ENCODE data around the gene HPGDS.

The HPGDS gene

DNA sequence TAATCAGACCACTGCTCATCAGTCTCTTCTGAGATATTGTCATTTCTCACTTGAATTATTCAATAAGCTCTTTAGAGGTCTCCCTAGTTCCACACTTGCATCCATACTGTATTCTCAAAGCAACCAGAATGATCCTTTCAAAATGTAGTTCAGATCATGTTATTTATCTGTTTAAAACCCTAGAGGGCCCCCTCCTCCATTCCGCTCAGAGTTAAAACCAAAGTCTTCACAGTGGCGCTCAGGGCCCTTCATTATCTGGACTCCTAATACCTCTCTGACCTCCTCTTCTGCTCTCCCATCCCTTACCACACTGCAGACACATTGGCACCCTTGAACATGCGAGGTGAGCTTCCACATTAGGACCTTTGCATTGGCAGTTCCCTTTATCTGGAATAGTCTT, 32.7 kb upstream of the HPGDS start:
- TF ChIP-seq, protein P1, sequence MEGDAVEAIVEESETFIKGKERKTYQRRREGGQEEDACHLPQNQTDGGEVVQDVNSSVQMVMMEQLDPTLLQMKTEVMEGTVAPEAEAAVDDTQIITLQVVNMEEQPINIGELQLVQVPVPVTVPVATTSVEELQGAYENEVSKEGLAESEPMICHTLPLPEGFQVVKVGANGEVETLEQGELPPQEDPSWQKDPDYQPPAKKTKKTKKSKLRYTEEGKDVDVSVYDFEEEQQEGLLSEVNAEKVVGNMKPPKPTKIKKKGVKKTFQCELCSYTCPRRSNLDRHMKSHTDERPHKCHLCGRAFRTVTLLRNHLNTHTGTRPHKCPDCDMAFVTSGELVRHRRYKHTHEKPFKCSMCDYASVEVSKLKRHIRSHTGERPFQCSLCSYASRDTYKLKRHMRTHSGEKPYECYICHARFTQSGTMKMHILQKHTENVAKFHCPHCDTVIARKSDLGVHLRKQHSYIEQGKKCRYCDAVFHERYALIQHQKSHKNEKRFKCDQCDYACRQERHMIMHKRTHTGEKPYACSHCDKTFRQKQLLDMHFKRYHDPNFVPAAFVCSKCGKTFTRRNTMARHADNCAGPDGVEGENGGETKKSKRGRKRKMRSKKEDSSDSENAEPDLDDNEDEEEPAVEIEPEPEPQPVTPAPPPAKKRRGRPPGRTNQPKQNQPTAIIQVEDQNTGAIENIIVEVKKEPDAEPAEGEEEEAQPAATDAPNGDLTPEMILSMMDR (conservative IDR thresholded peaks at IDR 0.05; ENCODE audit: low read length), result no peak
- no peak for DNase-seq (ENCODE audit: low read depth)
- H3K4me3 ChIP-seq (ENCODE audit: low read length), result no peak overlapping the region

DNA sequence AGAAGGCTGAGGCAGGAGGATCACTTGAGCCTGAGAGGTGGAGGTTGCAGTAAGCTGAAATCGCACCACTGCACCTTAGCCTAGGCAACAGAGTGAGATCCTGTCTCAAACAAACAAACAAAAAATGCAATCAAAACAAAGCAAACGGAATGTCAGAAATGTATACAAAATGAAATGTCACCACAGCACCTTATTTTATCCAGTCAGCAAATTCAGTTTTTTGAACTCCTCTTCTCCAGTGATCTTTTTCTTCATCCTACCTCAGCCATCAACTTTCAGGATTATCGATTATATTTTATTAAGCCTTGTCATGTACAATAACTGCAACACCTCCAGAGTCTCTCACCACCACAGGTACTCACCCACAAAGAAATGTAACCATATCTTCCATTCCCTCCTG, 31.1 kb upstream of the HPGDS start:
- DNase-seq (ENCODE audit: low read depth), result no peak
- TF ChIP-seq, protein P1 (conservative IDR thresholded peaks at IDR 0.05; ENCODE audit: low read length), result no peak
- no peak overlapping the region for H3K4me3 ChIP-seq (ENCODE audit: low read length)

DNA sequence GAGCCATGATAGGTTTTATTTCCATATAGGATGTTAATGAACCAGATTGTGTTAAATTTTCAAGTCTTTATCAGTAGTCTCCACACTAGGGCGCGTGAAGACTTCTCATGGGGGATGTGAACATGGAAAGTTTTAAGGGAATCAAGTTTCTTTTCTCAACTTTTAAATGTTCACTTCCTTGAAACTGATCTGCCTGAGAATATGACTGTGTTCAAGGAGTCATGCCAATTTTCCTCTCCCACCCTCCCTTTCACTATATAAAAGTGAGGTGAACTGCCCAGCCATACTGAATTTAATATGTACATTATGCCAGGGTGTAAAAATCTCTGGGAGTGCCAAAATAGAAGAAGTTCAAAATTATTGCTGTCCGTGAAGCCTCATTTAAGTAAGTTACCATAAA, 30.4 kb upstream of the HPGDS start:
- TF ChIP-seq, protein P1 (conservative IDR thresholded peaks at IDR 0.05; ENCODE audit: low read length), result no peak
- H3K4me3 ChIP-seq (ENCODE audit: low read length), result no peak overlapping the region
- DNase-seq (ENCODE audit: low read depth), result no peak

DNA sequence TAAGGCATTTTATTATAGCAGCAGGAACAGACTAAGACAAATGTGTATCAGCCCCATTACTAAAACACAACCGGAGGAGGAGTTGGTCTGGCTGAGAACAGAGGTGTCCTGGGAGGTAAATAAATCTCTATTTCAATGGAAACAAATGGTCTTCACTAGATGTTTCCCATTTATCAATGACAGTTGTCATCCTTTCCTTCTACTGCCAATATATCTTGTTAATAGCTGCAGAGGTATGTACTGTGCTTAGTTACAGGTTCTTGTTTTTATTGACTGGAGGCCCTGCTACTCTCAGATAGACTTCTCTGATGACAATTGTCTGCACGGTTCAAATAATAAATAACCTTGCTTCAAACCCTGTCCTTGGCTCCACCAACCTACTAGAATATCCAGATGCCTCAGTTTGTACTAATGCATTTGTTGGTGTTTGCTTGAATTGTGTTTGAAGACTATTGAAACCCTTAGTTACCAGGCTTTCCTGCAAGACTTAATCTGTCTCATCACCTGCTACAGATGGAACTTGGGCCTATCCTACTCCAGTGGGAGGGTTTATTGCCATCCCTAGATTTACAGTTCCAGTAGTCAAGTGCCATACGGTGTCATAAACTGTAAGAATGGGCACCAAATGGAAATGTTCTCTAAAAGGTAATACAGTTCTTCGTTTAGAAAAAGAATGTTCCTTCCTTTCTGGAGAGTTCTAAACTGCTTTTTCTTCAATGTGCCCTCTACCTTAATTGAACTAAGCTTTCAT, 29.8 kb upstream of the HPGDS start:
- TF ChIP-seq, protein P1 (conservative IDR thresholded peaks at IDR 0.05; ENCODE audit: low read length), result no peak
- DNase-seq (ENCODE audit: low read depth), result no peak
- no peak overlapping the region for H3K4me3 ChIP-seq (ENCODE audit: low read length)

DNA sequence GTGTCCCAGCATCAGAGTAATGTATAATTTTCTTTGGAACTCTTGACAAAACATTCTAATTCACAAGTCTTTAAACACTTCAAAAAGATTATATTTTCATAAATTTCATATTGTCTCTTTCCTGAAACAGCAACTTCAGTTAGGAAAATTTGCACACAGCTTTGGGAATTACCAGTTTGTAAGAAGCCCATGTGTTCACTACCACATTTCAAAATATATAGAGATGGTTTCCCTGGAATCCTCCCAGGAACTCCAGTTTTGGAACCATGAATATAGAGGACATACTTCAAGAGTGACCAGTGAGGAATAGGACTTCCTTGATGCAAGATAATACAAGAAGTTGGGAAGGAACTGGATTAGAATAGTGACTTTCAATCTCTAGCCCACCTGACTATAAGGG, 28.7 kb upstream of the HPGDS start:
- no peak overlapping the region for H3K4me3 ChIP-seq (ENCODE audit: low read length)
- TF ChIP-seq, protein P1 (conservative IDR thresholded peaks at IDR 0.05; ENCODE audit: low read length), result no peak
- DNase-seq (ENCODE audit: low read depth), result no peak

DNA sequence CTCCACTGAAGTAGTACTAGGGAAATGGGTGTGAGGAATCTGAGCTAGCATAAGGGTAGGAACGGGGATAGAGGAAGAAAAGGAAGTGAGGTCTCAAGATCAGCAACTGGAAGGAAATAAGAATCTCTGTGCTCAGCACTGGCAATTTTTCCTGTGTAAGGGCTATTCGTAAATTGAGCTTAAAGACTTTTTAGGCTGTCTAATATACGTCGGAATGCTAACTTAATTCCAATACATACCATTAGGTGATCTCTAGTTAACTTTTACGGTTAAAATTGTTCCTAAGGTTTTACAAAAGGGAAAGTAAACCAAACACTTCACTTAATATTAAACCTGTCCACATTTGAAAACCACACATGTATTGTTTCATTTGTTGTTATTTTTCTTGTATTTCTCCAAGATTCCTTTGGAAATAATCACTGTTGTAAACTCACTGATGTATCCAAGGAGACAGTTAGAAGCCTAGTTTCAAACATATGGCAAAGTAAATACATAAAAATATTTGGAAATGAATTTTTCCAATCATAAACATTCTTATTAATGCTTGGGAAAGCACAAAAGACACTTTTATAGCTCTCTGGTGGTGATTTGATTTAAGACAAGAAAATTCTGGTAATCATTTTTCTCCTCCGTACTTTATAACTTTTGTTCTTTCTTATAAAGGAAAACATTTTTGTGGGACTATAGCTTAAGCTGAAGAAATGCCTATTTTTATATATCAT, 28.1 kb upstream of the HPGDS start:
- DNase-seq (ENCODE audit: low read depth), result no peak
- H3K4me3 ChIP-seq (ENCODE audit: low read length), result no peak overlapping the region
- TF ChIP-seq, protein P1 (conservative IDR thresholded peaks at IDR 0.05; ENCODE audit: low read length), result no peak

DNA sequence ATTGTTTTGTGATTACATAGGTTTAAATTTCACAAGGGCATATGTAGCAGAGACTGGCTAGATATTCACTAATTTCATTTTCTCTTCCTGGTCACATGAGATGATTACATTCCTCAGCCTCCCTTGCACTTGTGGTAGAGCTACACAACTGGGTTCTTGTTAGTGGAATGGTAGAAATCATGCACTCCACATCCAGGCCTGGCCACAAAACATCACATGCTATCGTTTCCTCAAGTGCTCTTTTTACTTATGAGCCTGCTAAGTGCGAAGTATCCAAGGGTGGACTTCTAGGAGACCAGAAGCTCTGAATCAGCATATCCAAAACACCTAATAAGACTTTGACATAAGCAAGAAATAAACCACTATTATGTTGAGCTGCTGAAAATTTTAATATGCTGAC, 26.4 kb upstream of the HPGDS start:
- no peak for DNase-seq (ENCODE audit: low read depth)
- TF ChIP-seq, protein P1 (conservative IDR thresholded peaks at IDR 0.05; ENCODE audit: low read length), result no peak
- no peak overlapping the region for H3K4me3 ChIP-seq (ENCODE audit: low read length)
